Nephron progenitor cell (in vitro differentiated cells): Measurements from ENCODE around the gene SCAMP5.

Experiments used
- DNase-seq: peaks from one replicate; pipeline ENCODE4 v3.0.0; 2021
- H3K27ac Mint-ChIP-seq: 2 replicates; pipeline ENCODE4 v1.8.0; 2021; ENCODE audit warnings: mild to moderate bottlenecking, moderate library complexity, mixed read lengths
- H3K27me3 Mint-ChIP-seq: 2 replicates; pipeline ENCODE4 v1.8.0; 2021; ENCODE audit warnings: mild to moderate bottlenecking, low read depth, mixed read lengths; ENCODE audit not compliant: poor library complexity
- H3K36me3 Mint-ChIP-seq: 2 replicates; pipeline ENCODE4 v1.8.0; 2021; ENCODE audit warnings: low read depth, mixed read lengths
- H3K4me1 Mint-ChIP-seq: 2 replicates; pipeline ENCODE4 v1.8.0; 2021; ENCODE audit warnings: mixed read lengths
- H3K4me3 Mint-ChIP-seq: 2 replicates; pipeline ENCODE4 v1.8.0; 2021; ENCODE audit warnings: mild to moderate bottlenecking, moderate library complexity, mixed read lengths
- H3K9me3 Mint-ChIP-seq: 2 replicates; pipeline ENCODE4 v1.8.0; 2021; ENCODE audit warnings: mild to moderate bottlenecking, moderate library complexity, mixed read lengths
- TF ChIP-seq, protein P1 (sequence below): fragments of 200-600 bp; sonication (generic); IDR thresholded peaks from 2 replicates; pipeline ENCODE4 v1.5.0; 2021; ENCODE audit warnings: antibody characterized with exemption

Gene SCAMP5, protein sequence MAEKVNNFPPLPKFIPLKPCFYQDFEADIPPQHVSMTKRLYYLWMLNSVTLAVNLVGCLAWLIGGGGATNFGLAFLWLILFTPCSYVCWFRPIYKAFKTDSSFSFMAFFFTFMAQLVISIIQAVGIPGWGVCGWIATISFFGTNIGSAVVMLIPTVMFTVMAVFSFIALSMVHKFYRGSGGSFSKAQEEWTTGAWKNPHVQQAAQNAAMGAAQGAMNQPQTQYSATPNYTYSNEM

DNA sequence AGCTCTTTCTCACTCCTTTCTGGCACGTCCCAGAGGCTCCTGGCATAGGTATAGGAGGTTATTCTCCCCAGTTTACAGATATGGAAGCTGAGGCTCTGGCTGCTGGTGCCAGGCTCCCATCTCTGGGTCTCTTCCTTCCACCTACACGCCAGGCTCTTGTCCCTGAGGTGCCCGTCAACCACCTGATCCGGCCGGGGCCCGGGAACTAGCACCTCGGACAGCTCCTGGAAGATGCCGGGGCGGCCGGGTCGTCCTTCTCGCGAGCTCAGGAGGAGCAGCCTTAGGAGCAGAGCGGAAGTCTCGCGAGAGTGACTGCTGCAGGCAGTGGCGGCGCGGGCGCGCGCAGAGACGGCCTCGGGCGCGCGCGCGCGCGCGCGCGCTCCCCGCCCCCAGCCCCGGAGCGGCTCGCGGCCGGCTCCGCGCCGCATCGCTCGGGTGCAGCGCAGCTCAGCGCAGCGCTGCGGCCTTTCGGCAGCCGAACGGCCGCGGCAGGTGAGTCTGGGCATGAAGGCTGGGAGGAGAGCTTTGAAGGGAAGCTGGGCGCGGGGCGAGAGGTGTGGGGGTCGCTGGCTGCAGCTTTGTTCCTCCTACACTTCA, at the start of gene SCAMP5:
TSS of gene SCAMP5 (plus strand) at position 382 of the 597 bp plus-strand sequence. CDS start 16,277 bp downstream, outside the sequence.
- peaks cover 6% of the 10 kb centered on the region for H3K36me3 Mint-ChIP-seq
- H3K4me1 Mint-ChIP-seq: peaks cover 22% of the 10 kb centered on the region
- peaks cover 6% of the 10 kb centered on the region for H3K9me3 Mint-ChIP-seq
- DNase-seq: peak; percentile 99
- peak within 1 kb of the TSS; percentile 85 for H3K4me3 Mint-ChIP-seq
- no peak within 1 kb of the TSS for H3K27ac Mint-ChIP-seq
- peaks cover 75% of the 10 kb centered on the region for H3K27me3 Mint-ChIP-seq
- TF ChIP-seq, protein P1, sequence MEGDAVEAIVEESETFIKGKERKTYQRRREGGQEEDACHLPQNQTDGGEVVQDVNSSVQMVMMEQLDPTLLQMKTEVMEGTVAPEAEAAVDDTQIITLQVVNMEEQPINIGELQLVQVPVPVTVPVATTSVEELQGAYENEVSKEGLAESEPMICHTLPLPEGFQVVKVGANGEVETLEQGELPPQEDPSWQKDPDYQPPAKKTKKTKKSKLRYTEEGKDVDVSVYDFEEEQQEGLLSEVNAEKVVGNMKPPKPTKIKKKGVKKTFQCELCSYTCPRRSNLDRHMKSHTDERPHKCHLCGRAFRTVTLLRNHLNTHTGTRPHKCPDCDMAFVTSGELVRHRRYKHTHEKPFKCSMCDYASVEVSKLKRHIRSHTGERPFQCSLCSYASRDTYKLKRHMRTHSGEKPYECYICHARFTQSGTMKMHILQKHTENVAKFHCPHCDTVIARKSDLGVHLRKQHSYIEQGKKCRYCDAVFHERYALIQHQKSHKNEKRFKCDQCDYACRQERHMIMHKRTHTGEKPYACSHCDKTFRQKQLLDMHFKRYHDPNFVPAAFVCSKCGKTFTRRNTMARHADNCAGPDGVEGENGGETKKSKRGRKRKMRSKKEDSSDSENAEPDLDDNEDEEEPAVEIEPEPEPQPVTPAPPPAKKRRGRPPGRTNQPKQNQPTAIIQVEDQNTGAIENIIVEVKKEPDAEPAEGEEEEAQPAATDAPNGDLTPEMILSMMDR: no peak

DNA sequence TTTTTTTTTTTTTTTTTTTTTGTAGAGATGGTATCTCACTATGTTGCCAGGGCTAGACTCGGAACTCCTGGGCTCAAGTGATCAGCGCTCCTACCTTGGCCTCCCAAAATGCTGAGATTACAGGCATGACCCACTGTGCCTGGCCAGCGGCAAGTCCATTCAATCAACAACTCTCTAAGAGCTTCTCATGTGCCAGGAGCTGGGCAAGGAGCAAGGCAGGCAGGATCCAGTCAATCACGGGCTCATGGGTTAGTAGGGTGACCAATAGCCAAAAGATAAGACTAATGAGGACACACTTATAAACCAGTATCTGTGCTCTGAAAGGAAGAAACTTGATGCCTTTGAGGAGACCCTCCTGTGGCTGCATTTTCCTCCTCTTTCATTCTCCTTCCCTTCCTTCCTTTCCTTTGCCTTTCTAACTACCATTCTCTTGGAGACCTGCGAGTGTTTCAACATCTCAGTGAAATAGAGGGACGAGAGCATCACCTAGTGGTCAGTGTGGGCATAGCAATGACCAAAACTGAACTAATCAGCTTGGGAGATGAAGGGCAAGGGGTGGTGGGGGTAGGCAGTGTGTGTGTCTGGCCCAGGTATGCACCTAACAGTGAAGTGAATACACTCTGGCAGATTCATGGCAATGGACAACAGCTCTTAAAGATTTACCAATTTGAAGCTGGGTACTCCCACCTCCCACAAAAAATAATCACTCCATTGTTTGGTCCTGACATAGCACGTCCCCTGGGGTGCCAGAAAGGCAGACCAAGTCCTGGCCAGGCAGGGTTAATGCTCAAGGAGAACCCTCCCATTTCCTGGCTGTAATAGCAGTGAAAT, 45.1 kb upstream of the SCAMP5 start:
- peaks cover 14% of the 10 kb centered on the region for H3K4me1 Mint-ChIP-seq
- H3K27me3 Mint-ChIP-seq: peaks cover 24% of the 10 kb centered on the region
- no peak overlapping the region for H3K27ac Mint-ChIP-seq
- no peaks in the 10 kb centered on the region for H3K36me3 Mint-ChIP-seq
- DNase-seq: peak; percentile 89
- no peak overlapping the region for H3K4me3 Mint-ChIP-seq
- TF ChIP-seq, protein P1: peak; percentile 98
- no peaks in the 10 kb centered on the region for H3K9me3 Mint-ChIP-seq

DNA sequence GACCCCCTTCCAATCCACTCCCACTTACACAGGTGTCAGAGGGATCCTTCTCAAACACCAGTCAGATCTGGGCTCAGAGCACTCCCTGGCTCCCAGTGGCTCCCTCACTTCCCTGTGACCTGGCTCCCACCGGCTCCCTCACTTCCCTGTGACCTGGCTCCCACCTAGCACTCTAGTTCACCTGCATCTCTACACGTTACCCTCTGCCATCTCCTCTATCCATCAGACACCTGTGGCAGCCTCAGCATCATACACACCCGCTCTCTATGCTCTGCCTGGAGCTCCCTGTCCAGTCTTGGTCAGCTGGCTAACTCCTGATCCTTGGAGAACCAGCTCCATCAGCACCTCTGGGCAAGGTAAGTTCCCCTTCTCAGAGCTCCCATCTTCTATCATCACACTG, 44.4 kb upstream of the SCAMP5 start:
- no peaks in the 10 kb centered on the region for H3K9me3 Mint-ChIP-seq
- TF ChIP-seq, protein P1: no peak
- DNase-seq: no peak
- H3K36me3 Mint-ChIP-seq: no peaks in the 10 kb centered on the region
- no peak overlapping the region for H3K4me3 Mint-ChIP-seq
- peaks cover 18% of the 10 kb centered on the region for H3K4me1 Mint-ChIP-seq
- no peak overlapping the region for H3K27ac Mint-ChIP-seq
- peaks cover 30% of the 10 kb centered on the region for H3K27me3 Mint-ChIP-seq

DNA sequence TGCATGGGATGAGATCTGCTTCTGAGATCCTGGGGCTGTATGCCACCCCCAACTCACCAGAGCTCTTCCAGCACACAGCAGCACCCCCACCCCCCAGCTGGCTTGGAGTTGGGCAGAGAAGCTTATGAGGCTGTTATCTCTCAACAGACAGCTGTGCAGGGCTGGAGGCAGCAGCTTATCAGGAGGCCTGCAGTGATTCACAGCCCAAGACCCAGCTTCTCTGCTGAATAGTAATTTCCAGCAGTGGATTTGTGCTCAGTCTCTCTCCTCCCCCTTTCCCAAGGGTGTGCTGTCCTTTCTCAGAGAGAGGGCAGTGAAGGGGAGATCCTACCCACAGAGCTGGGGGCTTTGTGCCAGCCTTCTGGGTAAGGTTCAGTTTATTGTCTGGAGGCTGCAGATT, 40.8 kb upstream of the SCAMP5 start:
- H3K4me3 Mint-ChIP-seq: peak overlapping the region; percentile 55
- H3K27ac Mint-ChIP-seq: no peak overlapping the region
- no peaks in the 10 kb centered on the region for H3K9me3 Mint-ChIP-seq
- no peaks in the 10 kb centered on the region for H3K36me3 Mint-ChIP-seq
- no peak for DNase-seq
- peaks cover 36% of the 10 kb centered on the region for H3K4me1 Mint-ChIP-seq
- TF ChIP-seq, protein P1: no peak
- peaks cover 58% of the 10 kb centered on the region for H3K27me3 Mint-ChIP-seq

DNA sequence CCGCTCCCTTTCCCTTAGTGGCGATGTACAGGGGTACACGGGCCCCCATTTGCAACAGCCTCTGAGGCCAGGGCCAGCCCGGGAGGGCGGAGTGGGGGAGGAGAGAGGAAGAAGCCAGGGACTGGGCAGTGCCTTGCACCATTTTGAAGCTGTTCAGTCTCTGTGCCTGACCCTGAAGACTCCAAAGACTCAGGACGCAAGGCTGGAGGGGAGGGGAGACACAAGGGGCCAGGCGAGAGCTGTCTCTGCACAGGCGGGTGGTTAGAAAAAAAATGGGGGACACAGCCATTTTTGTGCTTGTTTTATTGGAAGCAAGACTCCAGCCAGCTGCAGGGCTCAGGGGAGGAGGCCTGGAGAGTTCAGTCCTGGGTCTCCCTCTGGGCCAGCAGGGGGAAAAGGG, 40.3 kb upstream of the SCAMP5 start:
- no peaks in the 10 kb centered on the region for H3K36me3 Mint-ChIP-seq
- TF ChIP-seq, protein P1: no peak
- peaks cover 40% of the 10 kb centered on the region for H3K4me1 Mint-ChIP-seq
- DNase-seq: no peak
- peaks cover 63% of the 10 kb centered on the region for H3K27me3 Mint-ChIP-seq
- H3K9me3 Mint-ChIP-seq: no peaks in the 10 kb centered on the region
- H3K4me3 Mint-ChIP-seq: peak overlapping the region; percentile 55
- no peak overlapping the region for H3K27ac Mint-ChIP-seq
